Activated T-helper 1 cell treated with anti-CD3 and anti-CD28 coated beads, Interleukin-2, amount 50 U/mL, for 16 hours (primary cell): ENCODE data around the gene CNTNAP5.

Experiments
- DNase-seq, 2 donors: peaks; one replicate each; pipeline ENCODE4 v3.0.0-alpha.2; 2020; ENCODE audit warnings: low read depth in 1 of 2, low spot score in 1 of 2

The CNTNAP5 gene

DNA sequence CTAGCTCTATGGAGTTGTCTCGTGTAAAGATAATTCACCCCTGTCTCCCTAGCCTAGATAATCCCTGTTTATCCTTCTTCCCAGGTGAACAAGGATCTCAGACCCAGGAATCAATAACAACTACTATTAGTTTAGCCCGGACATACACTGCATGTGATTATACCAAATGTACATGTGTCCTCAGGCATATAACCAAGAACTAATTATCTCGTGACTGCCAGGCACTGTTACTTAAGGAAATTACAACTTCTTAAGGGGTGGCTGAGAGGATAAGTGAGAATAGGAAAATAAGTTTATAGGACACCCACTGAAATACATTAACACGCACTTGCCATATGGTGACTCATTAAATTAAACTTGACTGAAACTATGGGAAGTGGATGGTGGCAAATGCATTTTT lies 126.6 kb downstream of the CNTNAP5 start:
- no peak for DNase-seq

DNA sequence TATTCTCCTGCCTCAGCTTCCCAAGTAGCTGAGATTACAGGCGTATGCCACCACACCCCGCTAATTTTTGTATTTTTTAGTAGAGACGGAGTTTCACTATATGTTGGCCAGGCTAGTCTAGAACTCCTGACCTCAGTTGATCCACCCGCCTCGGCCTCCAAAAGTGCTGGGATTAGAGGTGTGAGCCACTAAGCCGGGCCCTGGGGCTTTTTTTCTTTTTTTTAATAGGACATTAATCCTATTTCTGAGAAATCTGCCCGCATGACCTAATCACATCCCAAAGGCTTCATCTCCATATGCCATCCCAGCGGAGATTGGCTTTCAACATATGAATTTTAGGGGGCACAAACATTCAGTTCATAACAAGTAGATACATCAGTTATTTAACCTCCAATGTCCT lies 128.6 kb downstream of the CNTNAP5 start:
- no peak for DNase-seq

DNA sequence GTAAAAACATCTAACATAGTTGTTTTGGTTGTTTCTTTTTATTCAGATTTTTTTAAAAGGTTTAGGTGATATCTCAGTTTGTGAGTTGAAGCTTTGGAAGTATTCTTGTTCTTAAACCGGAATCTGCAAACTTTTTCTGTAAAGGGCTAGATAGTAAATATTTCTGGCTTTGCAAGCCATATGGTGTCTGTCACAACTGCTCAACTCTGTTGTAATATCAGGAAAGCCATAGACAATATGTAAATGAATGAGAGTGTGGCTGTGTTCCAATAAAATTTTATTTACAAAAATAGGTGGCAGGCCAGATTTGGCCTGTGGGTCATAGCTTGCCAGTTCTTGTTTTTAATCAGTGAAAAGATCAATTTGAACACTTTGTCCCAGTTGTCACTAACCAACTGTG lies 134.1 kb downstream of the CNTNAP5 start:
- DNase-seq, result no peak

DNA sequence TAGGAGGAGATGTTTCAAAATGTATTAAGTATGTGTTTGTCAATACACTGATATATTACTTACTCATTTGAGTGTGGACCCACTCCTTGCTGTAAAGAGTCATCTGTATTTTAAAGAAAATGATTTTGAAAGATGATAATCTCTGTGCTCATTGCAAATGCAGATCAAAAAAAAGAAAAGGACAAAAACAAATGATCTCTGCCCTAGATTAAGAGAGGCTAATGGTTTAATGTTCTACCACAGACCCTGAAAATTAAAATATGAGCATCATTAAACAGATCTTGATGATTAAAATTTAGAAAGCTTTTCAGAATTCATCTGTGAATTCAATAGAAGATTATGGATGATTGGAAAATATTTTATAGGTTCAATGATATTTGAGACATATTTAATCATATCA lies 136.5 kb downstream of the CNTNAP5 start:
- DNase-seq, result no peak

- DNase-seq, result no peak
Observed at GRCh38 chr2:124162256-124162655, 137.2 kb downstream of the CNTNAP5 start.

DNA sequence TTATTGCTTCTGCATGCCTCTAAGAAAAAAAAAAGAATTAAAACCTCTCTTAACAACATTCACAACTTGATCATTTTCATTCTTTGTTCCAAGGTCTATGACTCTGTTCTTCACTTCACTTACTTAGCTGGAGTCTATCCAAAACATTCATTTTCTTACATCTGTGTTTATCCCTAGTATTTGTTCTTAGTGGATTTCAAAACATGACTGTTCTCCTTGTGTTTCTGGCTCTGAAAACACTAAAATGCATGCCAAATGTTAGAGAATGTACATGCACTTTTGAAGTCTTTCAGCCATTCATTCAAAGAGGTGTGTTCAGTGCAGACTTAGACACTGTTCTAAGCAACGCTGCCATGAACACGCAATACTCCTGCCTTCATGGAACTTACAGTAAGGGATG lies 138.8 kb downstream of the CNTNAP5 start:
- DNase-seq, result no peak

GRCh38 chr2:124165698-124166097 lies 140.6 kb downstream of the CNTNAP5 start:
- no peak for DNase-seq

GRCh38 chr2:124171472-124172063 lies 146.5 kb downstream of the CNTNAP5 start:
- DNase-seq, result no peak

DNA sequence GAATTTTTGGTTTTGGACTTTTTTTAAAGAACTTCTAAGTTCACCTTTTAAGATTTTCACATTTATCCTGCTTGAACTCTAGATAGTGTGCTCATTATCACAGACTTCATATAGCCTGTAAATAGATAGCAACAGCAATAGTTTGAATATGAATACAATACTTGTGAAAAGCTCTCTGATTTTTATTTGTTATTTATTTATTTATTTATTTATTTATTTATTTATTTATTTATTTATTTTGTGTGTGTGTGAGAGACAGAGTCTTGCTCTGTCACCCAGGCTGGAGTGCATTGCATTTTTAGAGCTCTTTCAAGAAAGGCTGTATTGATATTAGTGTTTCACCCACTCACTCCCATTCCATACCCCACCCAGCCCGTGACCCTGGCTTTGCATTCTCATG lies 153.6 kb downstream of the CNTNAP5 start:
- DNase-seq, result no peak

DNA sequence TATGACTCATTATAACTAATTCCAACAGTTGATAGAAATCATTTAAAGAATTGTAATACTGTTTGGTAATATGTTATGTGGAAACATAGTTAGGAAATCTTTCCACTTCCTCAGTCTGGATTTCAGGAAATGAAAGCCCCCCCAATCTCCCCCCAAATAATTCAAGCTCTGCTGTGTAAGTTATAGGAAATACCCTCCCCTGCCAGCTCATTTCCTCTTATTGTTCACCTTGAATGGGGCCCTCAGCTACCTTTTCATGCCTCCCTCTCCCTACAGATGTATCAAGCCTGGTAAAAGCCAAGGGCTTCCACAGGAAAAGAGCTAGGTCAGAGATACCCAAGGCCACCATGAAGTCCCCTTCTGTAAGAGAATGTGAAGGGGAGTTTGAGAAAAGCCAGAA lies 155.5 kb downstream of the CNTNAP5 start:
- DNase-seq, result no peak

DNA sequence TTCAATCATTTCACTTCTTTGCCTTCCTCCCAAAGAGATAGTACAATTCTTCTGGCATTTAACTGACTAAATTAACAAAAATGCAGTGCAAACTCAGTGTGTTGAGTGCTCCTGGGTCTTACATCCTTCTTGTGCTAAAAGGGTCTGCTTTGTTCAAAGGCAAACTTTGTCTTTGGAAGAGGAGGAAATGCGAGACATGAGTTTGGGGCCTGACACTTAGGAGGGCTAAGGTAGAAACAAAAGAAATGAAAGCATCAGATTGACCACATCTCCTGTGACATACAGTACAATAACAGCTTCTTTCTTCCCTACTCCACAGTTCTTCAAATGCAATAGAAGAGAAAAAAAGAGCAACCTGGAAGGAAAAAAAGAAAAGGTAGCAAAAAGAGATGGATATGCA lies 161.7 kb downstream of the CNTNAP5 start:
- DNase-seq, result no peak

DNA sequence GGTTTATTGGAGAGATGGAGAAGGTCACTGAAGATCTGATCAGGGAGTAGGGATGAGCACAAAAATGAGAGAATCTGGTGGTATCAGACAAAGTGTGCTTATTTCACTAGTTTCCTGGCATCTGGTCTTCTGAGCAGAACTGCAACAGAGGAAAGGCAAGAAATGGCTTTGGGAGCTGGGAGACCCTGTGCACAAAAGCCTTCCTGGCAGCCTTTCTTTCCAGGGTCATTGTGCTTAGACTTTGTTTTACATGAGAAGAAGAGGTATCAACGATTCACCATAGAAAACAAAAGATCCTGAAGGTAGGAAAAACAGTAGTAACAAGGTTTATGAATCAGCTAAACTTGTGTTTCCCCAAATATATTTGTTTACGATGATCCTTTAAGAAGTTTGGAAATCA lies 162.9 kb downstream of the CNTNAP5 start:
- no peak for DNase-seq

DNA sequence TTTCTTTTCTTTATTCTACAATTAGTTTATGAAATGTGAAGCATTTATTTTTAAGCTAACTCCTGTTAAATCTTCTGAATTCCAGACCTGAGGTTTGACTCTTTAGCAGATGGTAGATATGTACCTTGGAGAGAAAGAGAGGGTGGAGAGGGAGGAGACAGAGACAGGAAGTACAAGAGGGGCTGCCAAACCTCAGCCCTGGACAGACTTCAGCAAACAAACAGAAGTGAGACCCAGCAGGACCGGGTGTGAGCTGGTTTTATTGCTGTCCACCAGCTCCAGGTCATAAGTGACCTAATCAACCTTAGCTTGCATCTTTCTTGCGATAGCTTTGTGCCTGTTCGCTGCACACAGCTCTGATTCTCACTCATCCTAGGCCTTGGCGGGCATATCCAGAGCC lies 168.6 kb downstream of the CNTNAP5 start:
- DNase-seq, result no peak

GRCh38 chr2:124201713-124202112 lies 176.6 kb downstream of the CNTNAP5 start:
- no peak for DNase-seq

GRCh38 chr2:124209441-124209840 lies 184.4 kb downstream of the CNTNAP5 start:
- DNase-seq, result no peak

DNA sequence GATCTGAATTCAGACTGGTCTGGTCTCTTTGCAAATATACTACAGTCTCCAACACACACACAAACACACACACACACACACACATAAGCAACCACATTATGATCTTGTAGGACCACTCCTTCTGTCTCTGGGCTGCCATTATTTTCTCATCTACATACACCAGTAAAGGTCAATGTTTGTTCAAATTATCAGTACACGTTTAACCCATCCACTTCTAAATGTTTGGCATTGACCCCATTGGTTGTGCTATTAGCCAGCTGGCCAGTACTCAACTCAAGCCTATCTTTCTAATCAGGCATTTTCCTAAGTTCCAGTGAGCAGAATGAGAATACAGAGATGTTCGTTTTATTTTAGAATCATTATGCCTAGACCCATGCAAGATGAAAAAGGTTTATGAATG lies 186.4 kb downstream of the CNTNAP5 start:
- no peak for DNase-seq

DNA sequence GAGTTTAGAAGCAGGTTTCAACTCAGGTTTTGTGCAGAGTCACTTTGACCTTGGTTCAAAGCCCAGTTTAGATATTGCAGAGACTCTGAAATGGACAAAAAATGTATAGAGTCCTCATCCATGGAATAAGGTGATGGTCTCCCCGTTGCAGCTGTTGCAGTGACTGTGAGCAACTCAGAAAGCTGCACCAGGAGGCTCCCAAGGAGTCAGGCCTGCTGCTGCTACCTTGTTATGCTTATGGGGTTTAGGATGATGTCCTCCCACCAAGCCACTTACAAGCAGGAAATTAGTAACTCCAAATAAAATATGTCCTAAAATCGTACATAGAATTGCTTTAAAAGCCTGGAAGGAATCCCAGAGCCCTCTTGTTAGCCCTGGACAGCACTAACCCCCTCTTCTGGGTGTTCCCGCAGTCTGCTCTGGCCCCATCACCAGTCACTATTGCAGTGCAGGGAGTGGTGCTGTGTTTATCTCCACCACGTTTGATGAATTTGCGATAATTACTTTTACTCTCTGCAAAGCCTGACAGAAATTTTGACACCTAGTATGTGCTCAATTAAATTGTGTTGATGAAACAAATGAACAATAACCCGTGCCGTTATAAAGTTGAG lies 189.0 kb downstream of the CNTNAP5 start:
- DNase-seq, result no peak

DNA sequence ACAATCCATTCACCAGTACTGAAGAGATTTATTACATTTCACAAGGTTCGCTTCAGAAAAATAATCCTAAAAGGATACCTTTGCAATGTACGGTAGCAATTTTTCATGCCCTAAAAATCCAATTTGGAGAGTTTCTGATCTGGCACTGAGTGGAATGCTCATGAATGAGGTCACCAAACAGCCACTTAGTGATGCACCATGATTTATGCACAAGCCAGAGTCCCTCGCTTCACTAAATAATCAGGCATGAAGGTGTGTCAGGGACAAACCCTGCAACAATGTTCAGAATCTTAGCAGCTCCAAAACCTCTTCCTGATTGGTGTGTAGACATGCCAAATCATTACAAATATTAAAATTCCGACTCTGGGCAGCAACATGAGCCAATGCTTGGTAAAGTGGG lies 221.1 kb downstream of the CNTNAP5 start:
- no peak for DNase-seq

DNA sequence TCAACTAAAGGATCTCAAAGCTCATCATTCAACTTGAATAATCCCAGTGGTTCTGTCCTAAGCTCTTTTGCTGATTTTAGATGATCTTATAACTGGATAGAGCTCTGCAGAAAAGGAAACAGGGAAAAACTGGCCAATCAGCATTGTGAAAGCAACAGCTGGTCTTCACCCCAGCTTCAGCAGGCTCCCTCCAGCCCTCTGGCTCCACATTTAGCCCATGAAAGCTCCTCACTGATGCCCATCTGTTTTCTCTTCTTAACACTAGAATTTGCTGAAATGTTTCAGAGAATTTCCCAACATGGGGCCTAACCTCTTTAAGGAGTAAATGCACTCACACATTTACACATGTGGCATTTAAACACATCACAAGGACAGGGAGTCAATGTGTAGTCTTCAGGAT lies 223.3 kb downstream of the CNTNAP5 start:
- no peak for DNase-seq

DNA sequence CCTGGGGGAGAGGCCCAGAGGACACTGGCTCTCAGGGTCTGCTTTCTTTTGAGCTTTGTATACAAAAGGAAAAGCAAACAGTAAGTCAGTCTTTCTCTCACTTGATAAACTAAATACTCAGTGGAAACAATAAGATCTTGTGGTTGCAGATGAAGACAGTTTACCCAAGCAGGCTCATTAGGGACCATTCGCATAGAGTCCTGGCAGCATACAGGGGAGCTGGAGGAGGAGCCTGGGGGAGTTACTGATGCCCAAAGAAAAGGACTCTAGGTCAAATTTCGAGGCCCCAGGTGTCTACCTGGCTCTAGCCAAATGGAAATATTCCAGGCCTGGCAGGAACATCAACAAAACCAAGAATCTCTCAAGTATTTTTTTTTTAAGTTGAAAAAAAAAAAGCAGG lies 225.3 kb downstream of the CNTNAP5 start:
- no peak for DNase-seq

DNA sequence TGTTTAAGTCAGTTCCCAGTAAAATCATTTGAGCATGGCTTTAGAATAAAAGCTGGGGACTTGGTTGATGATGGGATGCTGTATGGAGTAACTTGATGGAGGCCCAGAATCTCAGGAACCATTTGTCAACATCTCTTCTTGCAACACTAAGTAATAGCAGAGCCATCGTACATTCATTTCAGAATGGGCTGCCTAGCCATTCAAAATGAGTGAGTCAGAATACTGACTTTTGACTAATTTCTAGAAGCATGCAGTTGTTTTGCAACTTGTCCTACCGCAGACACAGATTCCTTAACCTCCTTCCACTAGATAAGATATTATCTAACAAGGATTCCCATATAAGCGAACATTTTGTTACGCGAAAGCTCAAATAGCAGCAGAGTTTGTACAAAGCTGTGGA lies 229.5 kb downstream of the CNTNAP5 start:
- DNase-seq, result no peak

DNA sequence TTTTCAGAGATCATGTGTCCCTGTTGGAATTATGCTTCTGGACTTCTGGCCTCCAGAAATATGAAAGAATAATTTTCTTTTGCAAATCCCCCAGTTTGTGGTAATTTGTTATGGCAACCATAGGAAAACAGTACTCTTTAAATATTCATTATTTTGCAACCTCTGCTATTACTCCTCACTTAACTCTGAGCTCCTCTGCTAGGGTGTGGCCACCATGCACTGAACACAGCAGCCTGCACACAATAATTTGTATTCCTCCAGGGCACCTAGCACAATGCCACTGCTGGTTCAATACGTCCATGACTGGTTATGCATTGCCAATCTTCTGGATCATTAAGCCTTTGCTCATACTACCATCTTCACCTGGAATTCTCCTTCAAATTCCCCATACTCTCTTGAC lies 232.0 kb downstream of the CNTNAP5 start:
- no peak for DNase-seq

DNA sequence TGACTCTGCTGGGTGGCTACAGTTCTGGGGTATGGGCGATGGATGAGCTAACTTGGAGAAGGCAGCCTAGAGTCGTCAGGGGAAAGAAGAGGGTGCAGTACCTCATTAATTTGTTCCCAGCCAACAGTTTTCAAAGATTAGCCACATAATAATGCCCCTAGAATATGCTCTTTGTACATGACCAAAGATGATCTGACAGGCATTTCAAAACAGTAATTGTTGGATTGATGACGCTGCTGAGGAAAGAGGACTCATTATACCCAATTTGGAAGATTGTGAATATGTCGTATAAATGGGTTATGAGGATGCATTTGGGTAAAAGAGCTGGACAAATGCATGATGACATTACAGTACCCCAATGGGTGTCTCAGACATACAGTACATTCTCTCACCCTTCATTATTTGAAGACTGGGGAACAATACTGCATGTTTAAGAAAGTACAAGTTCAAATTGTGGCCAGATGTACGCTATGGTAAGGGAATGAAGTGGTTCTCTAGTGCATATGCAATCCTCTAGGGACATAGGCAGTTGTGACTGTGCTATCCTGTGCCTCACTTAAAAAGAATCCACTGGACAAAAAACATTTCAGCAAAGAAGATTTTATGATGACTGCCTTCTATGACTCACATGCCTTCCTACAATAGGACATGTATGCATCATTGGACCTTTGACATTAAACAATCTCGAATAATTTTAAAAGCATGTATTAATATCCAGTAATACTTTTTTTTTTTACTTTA lies 233.2 kb downstream of the CNTNAP5 start:
- DNase-seq, result no peak
